GM12801 (cell line): ENCODE results near the gene NCMAP.

Experiments used
- TF ChIP-seq, protein P1 (sequence below): IDR thresholded peaks from one replicate; pipeline ENCODE4 v1.5.1; 2011; ENCODE audit warnings: control low read depth; ENCODE audit not compliant: insufficient read length; ENCODE audit errors: extremely low read depth

NCMAP gene

GRCh38 chr1:24517898-24518297 lies 38.0 kb upstream of the NCMAP start:
- TF ChIP-seq, protein P1, sequence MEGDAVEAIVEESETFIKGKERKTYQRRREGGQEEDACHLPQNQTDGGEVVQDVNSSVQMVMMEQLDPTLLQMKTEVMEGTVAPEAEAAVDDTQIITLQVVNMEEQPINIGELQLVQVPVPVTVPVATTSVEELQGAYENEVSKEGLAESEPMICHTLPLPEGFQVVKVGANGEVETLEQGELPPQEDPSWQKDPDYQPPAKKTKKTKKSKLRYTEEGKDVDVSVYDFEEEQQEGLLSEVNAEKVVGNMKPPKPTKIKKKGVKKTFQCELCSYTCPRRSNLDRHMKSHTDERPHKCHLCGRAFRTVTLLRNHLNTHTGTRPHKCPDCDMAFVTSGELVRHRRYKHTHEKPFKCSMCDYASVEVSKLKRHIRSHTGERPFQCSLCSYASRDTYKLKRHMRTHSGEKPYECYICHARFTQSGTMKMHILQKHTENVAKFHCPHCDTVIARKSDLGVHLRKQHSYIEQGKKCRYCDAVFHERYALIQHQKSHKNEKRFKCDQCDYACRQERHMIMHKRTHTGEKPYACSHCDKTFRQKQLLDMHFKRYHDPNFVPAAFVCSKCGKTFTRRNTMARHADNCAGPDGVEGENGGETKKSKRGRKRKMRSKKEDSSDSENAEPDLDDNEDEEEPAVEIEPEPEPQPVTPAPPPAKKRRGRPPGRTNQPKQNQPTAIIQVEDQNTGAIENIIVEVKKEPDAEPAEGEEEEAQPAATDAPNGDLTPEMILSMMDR = no peak

- TF ChIP-seq, protein P1 = no peak
Measured at GRCh38 chr1:24525606-24526005, 30.3 kb upstream of the NCMAP start.

DNA sequence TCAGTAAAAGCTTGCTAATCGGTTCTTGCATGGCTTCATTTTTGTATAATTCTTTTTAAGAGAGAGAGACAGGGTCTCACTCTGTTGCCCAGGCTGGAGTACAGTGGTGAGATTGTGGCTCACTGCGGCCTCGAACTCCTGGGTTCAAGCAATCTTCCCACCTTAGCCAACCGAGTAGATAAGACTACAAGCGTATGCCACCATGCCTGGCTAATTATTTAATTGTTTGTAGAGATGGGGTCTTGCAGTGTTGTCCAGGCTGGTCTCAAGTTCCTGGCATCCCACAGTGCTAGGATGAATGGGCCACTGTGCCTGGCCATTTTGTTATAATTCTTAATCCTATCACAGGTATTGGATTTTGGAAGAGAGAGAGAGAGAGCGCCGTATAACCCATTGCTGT lies 29.8 kb upstream of the NCMAP start:
- TF ChIP-seq, protein P1 = no peak

DNA sequence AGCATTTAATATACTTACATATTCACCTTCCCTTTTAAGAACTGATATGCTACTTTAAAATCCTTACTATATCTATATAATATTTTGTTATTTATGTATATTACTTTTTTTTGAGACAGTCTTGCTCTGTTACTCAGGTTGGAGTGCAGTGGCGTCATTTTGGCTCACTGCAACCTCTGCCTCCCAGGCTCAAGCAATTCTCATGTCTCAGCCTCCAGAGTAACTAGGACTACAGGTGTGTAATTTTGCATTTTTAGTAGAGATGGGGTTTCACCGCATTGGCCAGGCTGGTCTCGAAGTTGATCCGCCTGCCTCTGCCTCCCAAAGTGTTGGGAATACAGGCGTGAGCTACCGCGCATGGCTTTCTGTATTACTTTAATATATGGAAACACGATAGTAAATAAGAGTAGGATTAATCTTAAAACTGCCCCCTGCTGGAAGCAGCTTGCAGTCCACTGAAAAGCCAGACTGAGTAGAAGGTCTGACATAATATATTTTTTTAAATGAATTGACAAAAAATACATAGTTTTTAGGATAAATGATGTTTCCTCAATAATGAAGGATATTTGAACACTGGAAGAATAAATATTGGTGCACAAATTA lies 28.8 kb upstream of the NCMAP start:
- TF ChIP-seq, protein P1 = no peak

DNA sequence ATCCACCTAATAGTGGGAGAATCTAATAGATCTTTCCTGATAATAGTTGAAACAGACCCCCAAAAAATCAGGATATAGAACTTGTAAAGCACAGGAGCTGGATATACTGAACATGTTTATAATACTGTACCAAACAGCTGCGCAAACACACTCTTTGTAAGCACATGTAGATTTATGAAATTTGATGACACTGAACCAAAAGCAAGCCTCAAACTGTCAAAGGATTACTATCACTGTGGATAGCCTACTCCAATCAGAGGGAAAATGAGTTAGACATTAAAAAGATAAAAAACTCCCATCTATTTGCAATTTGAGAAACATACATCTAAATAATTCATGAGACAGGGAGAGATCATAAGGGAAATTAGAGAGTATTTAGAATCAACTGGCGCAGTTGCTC lies 27.1 kb upstream of the NCMAP start:
- TF ChIP-seq, protein P1 = no peak

GRCh38 chr1:24535021-24535424 lies 20.9 kb upstream of the NCMAP start:
- TF ChIP-seq, protein P1 = no peak

GRCh38 chr1:24535778-24536177 lies 20.1 kb upstream of the NCMAP start:
- TF ChIP-seq, protein P1 = no peak
